ENCODE results near the gene SEMA4D. TPM values are rescaled to one million over a fixed set of nuclear protein-coding genes. Genes with fewer than 3 reads are reported as not detected.

Gene SEMA4D
- total and polyA plus RNA-seq, 2 of the 13 experiments (the other 11 are each of a cell fraction or from before 2014, with no cell fraction given), result 0.13 to 0.16 TPM

- no peak for TF ChIP-seq HMGA1 (CRISPR knock-in tag; conservative IDR thresholded peaks at IDR 0.05)
- no peak for TF ChIP-seq ZNF597 (CRISPR knock-in tag; IDR thresholded peaks at IDR 0.05)
- TF ChIP-seq GATA4 (IDR thresholded peaks at IDR 0.05; ENCODE audit: borderline replicate concordance, low read depth), result no peak
- TF ChIP-seq KMT2B (CRISPR knock-in tag; IDR thresholded peaks at IDR 0.05), result no peak
- no peak for TF ChIP-seq SMARCC2 (IDR thresholded peaks at IDR 0.05)
- no peak for TF ChIP-seq KIAA2018 (CRISPR knock-in tag; IDR thresholded peaks at IDR 0.05; ENCODE audit: borderline replicate concordance)
- no peak for TF ChIP-seq ZNF224 (CRISPR knock-in tag; IDR thresholded peaks at IDR 0.05)
- TF ChIP-seq CENPX (CRISPR knock-in tag; IDR thresholded peaks at IDR 0.05), result no peak
- TF ChIP-seq HNRNPUL1 (IDR thresholded peaks at IDR 0.05; ENCODE audit: low read depth, low read length), result no peak
Measured at GRCh38 chr9:89448381-89448780, 49.5 kb downstream of the SEMA4D start (continued).
